GM12878 (cell line): ENCODE results near the gene PRPF6. TPM values are rescaled to one million over a fixed set of nuclear protein-coding genes. Genes with fewer than 3 reads are reported as not detected.

Experiments used
- ATAC-seq: fragments of 200-7000 bp; cut with Tn5 transposase; 3 replicates; pipeline ENCODE4 v1.9.1; 2020; ENCODE audit warnings: mild to moderate bottlenecking, moderate library complexity
- BruUV-seq: library from RNA; stranded (reverse); fragments of 400-500 nt; replicated peaks from 2 replicates; lab custom pipeline; 2021; lab: Mats Ljungman, UMichigan
- CTCF ChIA-PET: fragments of 300-600 bp; sonication (Branson Sonifier 250); formaldehyde crosslinking; extraction: SDS; loops from one replicate; lab custom pipeline; 2021; ENCODE audit warnings: inconsistent platforms; lab: Yijun Ruan, JAX
- POLR2A ChIA-PET: fragments of 350-600 bp; formaldehyde crosslinking; extraction: SDS; loops from one replicate; lab custom pipeline; 2021; ENCODE audit warnings: inconsistent platforms; lab: Charles Lee
- RAD21 ChIA-PET: fragments of 300-600 bp; sonication (Branson Sonifier 250); formaldehyde crosslinking; loops from one replicate; lab custom pipeline; 2023; ENCODE audit warnings: antibody characterized with exemption; ENCODE audit not compliant: unreplicated experiment; lab: Charles Lee
- SMC1A ChIA-PET: fragments of 300-600 bp; sonication (Branson Sonifier 250); formaldehyde crosslinking; loops from one replicate; lab custom pipeline; 2023; ENCODE audit not compliant: unreplicated experiment, uncharacterized antibody; lab: Charles Lee
- DNase-seq: peaks from one replicate; pipeline ENCODE4 v3.0.0-alpha.2; 2011; ENCODE audit warnings: low read depth, low spot score
- FAIRE-seq: peaks from 3 replicates; lab custom pipeline; 2011; peaks lifted over from hg19 to GRCh38; lab: Jason Lieb, UNC
- H2AFZ ChIP-seq: 2 replicates; pipeline ENCODE4 v1.6.0; 2011; ENCODE audit warnings: low read depth, low read length, control low read depth; ENCODE audit not compliant: control insufficient read depth
- H3K27ac ChIP-seq: 2 replicates; pipeline ENCODE4 v1.5.1; 2011; ENCODE audit warnings: control low read depth; ENCODE audit not compliant: control insufficient read depth, insufficient read depth
- H3K27me3 ChIP-seq, 2 experiments: replicated peaks in 1 of 2; 2 replicates each; pipeline versions ENCODE4 v1.6.0 to v1.6.1; 2011; ENCODE audit warnings: low read length in 1 of 2; ENCODE audit not compliant: control insufficient read depth in 2 of 2, insufficient read depth in 2 of 2
- H3K36me3 ChIP-seq, 2 experiments: 2 replicates each; pipeline ENCODE4 v1.5.1; 2011; ENCODE audit warnings: low read length in 1 of 2; ENCODE audit not compliant: control insufficient read depth in 2 of 2, insufficient read depth in 2 of 2
- H3K4me1 ChIP-seq: 2 replicates; pipeline ENCODE4 v1.6.1; 2011; ENCODE audit warnings: mild to moderate bottlenecking, low read length, moderate library complexity, mixed read lengths; ENCODE audit not compliant: control insufficient read depth, insufficient read depth
- H3K4me2 ChIP-seq: 2 replicates; pipeline ENCODE4 v1.6.0; 2011; ENCODE audit warnings: control low read depth; ENCODE audit not compliant: control insufficient read depth, insufficient read depth
- H3K4me3 ChIP-seq: fragments of 200-600 bp; sonication (generic); 2 replicates; pipeline ENCODE4 v1.5.1; 2016
- H3K79me2 ChIP-seq: 2 replicates; pipeline ENCODE4 v1.6.0; 2011; ENCODE audit warnings: low read length; ENCODE audit not compliant: control insufficient read depth, insufficient read depth
- H3K9ac ChIP-seq: 2 replicates; pipeline ENCODE4 v1.8.0; 2011; ENCODE audit warnings: low read length, control low read depth, mixed read lengths; ENCODE audit not compliant: control insufficient read depth, insufficient read depth
- H3K9me3 ChIP-seq: replicated peaks from 3 replicates; pipeline ENCODE4 v1.5.1; 2011; ENCODE audit warnings: mild to moderate bottlenecking, low read length; ENCODE audit not compliant: control insufficient read depth, insufficient read depth
- H4K20me1 ChIP-seq: 2 replicates; pipeline ENCODE4 v1.6.0; 2011; ENCODE audit not compliant: control insufficient read depth, insufficient read depth
- POLR2AphosphoS2 ChIP-seq: IDR thresholded peaks from 2 replicates; pipeline ENCODE4 v1.6.1; 2011; ENCODE audit warnings: low read depth, mild to moderate bottlenecking, low read length, improper control_type of control experiment, moderate library complexity
- WGBS: methylation state at CpG from one replicate; pipeline ENCODE4 v1.1.6; 2016; ENCODE audit warnings: low lambda C conversion rate; ENCODE audit not compliant: insufficient replicate concordance, insufficient coverage; ENCODE audit errors: missing lambda C conversion rate; 5-methylcytosine and 5-hydroxymethylcytosine counted together
- in situ Hi-C: fragments of 300-500 bp; cut with MboI; formaldehyde crosslinking; loops from 9 replicates; pipeline ENCODE4 v1.14.3; 2018; ENCODE audit warnings: mixed read lengths
- intact Hi-C: fragments of 100-400 bp; cut with micrococcal nuclease; formaldehyde crosslinking; loops from one replicate; pipeline ENCODE4 v1.14.2; 2022; ENCODE audit not compliant: unreplicated experiment
- polyA plus RNA-seq, 11 experiments: library from polyadenylated mRNA; depleted of rRNA in 4 of 11; unstranded in 6 of 11; stranded (reverse) in 5 of 11; fragments of >200 nt; fragmentation: Nextera tagmentation in 4 of 11; fragmentation: Illumina TruSeq in 1 of 11; extraction: Ambion mirVana in 4 of 11; extraction: Trizol in 1 of 11; gene quantifications; 1 replicate in 1 of 11; 2 replicates in 10 of 11; pipeline versions ENCODE4 v1.2.1 to v1.2.3, GENCODE V29; 2011 to 2016; ENCODE audit warnings: inconsistent platforms in 2 of 11, missing spikeins in 2 of 11, low read depth in 1 of 11
- total RNA-seq, 4 experiments: library from RNA; depleted of rRNA in 3 of 4; stranded (reverse); fragments of >200 nt in 3 of 4; fragmentation: Illumina TruSeq in 1 of 4; extraction: Trizol in 1 of 4; gene quantifications; 2 replicates each; pipeline versions ENCODE4 v1.2.1 to v1.2.3, GENCODE V29; 2013 to 2021
- TF ChIP-seq, protein P1 (sequence below): fragments of 450-650 bp; IDR thresholded peaks from 2 replicates; pipeline ENCODE4 v1.6.1; 2017; ENCODE audit warnings: mild to moderate bottlenecking, low read depth, inconsistent platforms; ENCODE audit not compliant: poor library complexity, severe bottlenecking

PRPF6 gene
- total and polyA plus RNA-seq, 10 of the 15 experiments (the other 5 are each of a cell fraction or from before 2014, with no cell fraction given): 5.0 to 102 (median 71.3) TPM

- WGBS: 68% methylated on average over 9 of the region's 9 CpGs
- Histone ChIP-seq H2AFZ (no peak overlapping the region), H3K4me3 (no peak overlapping the region), H3K36me3 (no peaks in the 10 kb centered on the region), H3K4me2 (no peak overlapping the region), H3K27ac (no peak overlapping the region), H4K20me1 (no peaks in the 10 kb centered on the region), H3K27me3 (peaks cover 1 to 5% of the 10 kb centered on the region in 2 experiments; a peak in 3 of 4 replicates), H3K79me2 (no peaks in the 10 kb centered on the region), H3K9ac (no peak overlapping the region), H3K9me3 (no peaks in the 10 kb centered on the region), H3K4me1 (peaks cover 14% of the 10 kb centered on the region)
- POLR2A ChIA-PET: no interaction called here
- in situ Hi-C loops (no loop called here), intact Hi-C loops (no loop called here)
- SMC1A ChIA-PET: no interaction called here
- FAIRE-seq (no peak), DNase-seq (no peak), ATAC-seq (no peak)
- peak; percentile 53; the same call in 1 of the 2 replicates for TF ChIP-seq POLR2AphosphoS2
- TF ChIP-seq, protein P1, sequence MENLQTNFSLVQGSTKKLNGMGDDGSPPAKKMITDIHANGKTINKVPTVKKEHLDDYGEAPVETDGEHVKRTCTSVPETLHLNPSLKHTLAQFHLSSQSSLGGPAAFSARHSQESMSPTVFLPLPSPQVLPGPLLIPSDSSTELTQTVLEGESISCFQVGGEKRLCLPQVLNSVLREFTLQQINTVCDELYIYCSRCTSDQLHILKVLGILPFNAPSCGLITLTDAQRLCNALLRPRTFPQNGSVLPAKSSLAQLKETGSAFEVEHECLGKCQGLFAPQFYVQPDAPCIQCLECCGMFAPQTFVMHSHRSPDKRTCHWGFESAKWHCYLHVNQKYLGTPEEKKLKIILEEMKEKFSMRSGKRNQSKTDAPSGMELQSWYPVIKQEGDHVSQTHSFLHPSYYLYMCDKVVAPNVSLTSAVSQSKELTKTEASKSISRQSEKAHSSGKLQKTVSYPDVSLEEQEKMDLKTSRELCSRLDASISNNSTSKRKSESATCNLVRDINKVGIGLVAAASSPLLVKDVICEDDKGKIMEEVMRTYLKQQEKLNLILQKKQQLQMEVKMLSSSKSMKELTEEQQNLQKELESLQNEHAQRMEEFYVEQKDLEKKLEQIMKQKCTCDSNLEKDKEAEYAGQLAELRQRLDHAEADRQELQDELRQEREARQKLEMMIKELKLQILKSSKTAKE: no peak
- CTCF ChIA-PET: interaction anchor here (9.1 kb wide), 1 partner anchor 13 kb away, joined by 108 read pairs; no protein-coding TSS in a partner anchor
- RAD21 ChIA-PET: interaction anchor here (2.0 to 2.1 kb wide), 2 partner anchors 10 to 77 kb away, joined by 5 to 8 read pairs; no protein-coding TSS in a partner anchor
- no TSS peak for BruUV-seq
Measured at GRCh38 chr20:64043768-64044167, 62.8 kb downstream of the PRPF6 start.
